A549 (cell line): ENCODE data around the gene PRRG2. TPM values are rescaled to one million over a fixed set of nuclear protein-coding genes. Genes with fewer than 3 reads are reported as not detected.

ENCODE experiments used
- ATAC-seq, 2 experiments: fragments of 200-7000 bp in 1 of 2; fragments of >200 bp in 1 of 2; cut with Nextera tagmentation in 1 of 2; cut with Tn5 transposase in 1 of 2; 3 replicates each; pipeline versions ENCODE4 v1.8.0 to v1.9.1; 2018 to 2020; ENCODE audit warnings: mild to moderate bottlenecking in 1 of 2, moderate library complexity in 1 of 2
- CTCF ChIA-PET: fragments of 300-600 bp; sonication (Branson Sonifier 250); formaldehyde crosslinking; extraction: SDS; loops from one replicate; lab custom pipeline; 2021; ENCODE audit warnings: antibody characterized with exemption, inconsistent platforms; lab: Yijun Ruan, JAX
- POLR2A ChIA-PET: fragments of 350-600 bp; formaldehyde crosslinking; extraction: SDS; loops from one replicate; lab custom pipeline; 2021; ENCODE audit warnings: antibody characterized with exemption, inconsistent platforms; lab: Yijun Ruan, JAX
- DNase-seq, 2 experiments: peaks; one replicate each; pipeline versions ENCODE4 v3.0.0 to v3.0.0-alpha.2; 2011 to 2016; ENCODE audit warnings: low read depth in 1 of 2, low spot score in 1 of 2
- FAIRE-seq: peaks from 2 replicates; lab custom pipeline; 2011; peaks lifted over from hg19 to GRCh38; lab: Jason Lieb, UNC
- H3K27ac ChIP-seq, 2 experiments: fragments of >200 bp; sonication (Bioruptor Twin); formaldehyde crosslinking; 3 replicates each; pipeline ENCODE4 v1.5.1; 2016 to 2017
- H3K4me1 ChIP-seq: fragments of >200 bp; sonication (Bioruptor Twin); formaldehyde crosslinking; 3 replicates; pipeline ENCODE4 v1.6.1; 2016
- H3K4me2 ChIP-seq: fragments of >200 bp; sonication (Bioruptor Twin); formaldehyde crosslinking; 3 replicates; pipeline ENCODE4 v1.6.1; 2016
- H3K4me3 ChIP-seq: fragments of >200 bp; sonication (Bioruptor Twin); formaldehyde crosslinking; 3 replicates; pipeline ENCODE4 v1.5.1; 2016
- H3K9me3 ChIP-seq: fragments of >200 bp; sonication (Bioruptor Twin); formaldehyde crosslinking; 3 replicates; pipeline ENCODE4 v1.6.1; 2016
- ATOH8 ChIP-seq: fragments of 250-450 bp; sonication (Bioruptor Pico); IDR thresholded peaks from 2 replicates; pipeline ENCODE4 v1.5.0; 2020; ENCODE audit warnings: low read depth, mild to moderate bottlenecking, moderate library complexity
- BHLHE40 ChIP-seq: IDR thresholded peaks from 2 replicates; pipeline ENCODE4 v1.6.1; 2012; ENCODE audit warnings: low read depth, low read length, inconsistent platforms
- CBX2 ChIP-seq: fragments of 200-600 bp; sonication (generic); IDR thresholded peaks from 2 replicates; pipeline ENCODE4 v1.6.1; 2016; ENCODE audit warnings: low read depth, mild to moderate bottlenecking, borderline replicate concordance
- CEBPB ChIP-seq, 2 experiments: fragments of >200 bp in 1 of 2; sonication (Bioruptor Twin) in 1 of 2; formaldehyde crosslinking in 1 of 2; IDR thresholded peaks; 2 replicates each; pipeline ENCODE4 v1.6.1; 2012 to 2016
- CTCF ChIP-seq: fragments of >200 bp; sonication (Bioruptor Twin); formaldehyde crosslinking; IDR thresholded peaks from 3 replicates; pipeline ENCODE4 v1.5.1; 2016
- ELK1 ChIP-seq: fragments of 150-350 bp; IDR thresholded peaks from 2 replicates; pipeline ENCODE4 v1.6.1; 2014; ENCODE audit warnings: low read depth, mild to moderate bottlenecking, low read length
- HOXA7 ChIP-seq: fragments of 250-450 bp; sonication (Bioruptor Pico); IDR thresholded peaks from 2 replicates; pipeline ENCODE4 v1.5.0; 2020; ENCODE audit warnings: mild to moderate bottlenecking, moderate library complexity
- JUNB ChIP-seq: fragments of >200 bp; sonication (Bioruptor Twin); formaldehyde crosslinking; IDR thresholded peaks from 2 replicates; pipeline ENCODE4 v1.6.1; 2016
- KDM1A ChIP-seq: fragments of 200-600 bp; sonication (generic); IDR thresholded peaks from 2 replicates; pipeline ENCODE4 v1.6.1; 2016; ENCODE audit warnings: low read depth, mild to moderate bottlenecking
- KDM5A ChIP-seq: fragments of 200-600 bp; sonication (generic); IDR thresholded peaks from 2 replicates; pipeline ENCODE4 v1.6.1; 2016; ENCODE audit warnings: antibody characterized with exemption, mild to moderate bottlenecking
- MAFK ChIP-seq: fragments of 450-650 bp; IDR thresholded peaks from 2 replicates; pipeline ENCODE4 v1.6.1; 2014; ENCODE audit not compliant: partially characterized antibody
- MAZ ChIP-seq: fragments of 150-350 bp; IDR thresholded peaks from 2 replicates; pipeline ENCODE4 v1.6.1; 2014; ENCODE audit warnings: antibody characterized with exemption, low read depth, low read length, borderline replicate concordance
- RARB ChIP-seq: fragments of 250-450 bp; sonication (Bioruptor Pico); IDR thresholded peaks from 2 replicates; pipeline ENCODE4 v1.8.0; 2021; ENCODE audit warnings: mild to moderate bottlenecking, moderate library complexity
- RCOR1 ChIP-seq: fragments of 150-350 bp; IDR thresholded peaks from 2 replicates; pipeline ENCODE4 v1.6.1; 2014; ENCODE audit warnings: antibody characterized with exemption, low read length, low read depth
- REST ChIP-seq: fragments of 200-600 bp; sonication (generic); IDR thresholded peaks from 2 replicates; pipeline ENCODE4 v1.6.1; 2016; ENCODE audit warnings: antibody characterized with exemption, mild to moderate bottlenecking, moderate library complexity
- RFX5 ChIP-seq: fragments of 450-650 bp; IDR thresholded peaks from 2 replicates; pipeline ENCODE4 v1.7.1; 2014; ENCODE audit warnings: antibody characterized with exemption, mild to moderate bottlenecking, moderate library complexity
- USF2 ChIP-seq: fragments of 450-650 bp; IDR thresholded peaks from 2 replicates; pipeline ENCODE4 v1.6.1; 2014; ENCODE audit warnings: antibody characterized with exemption
- ZC3H11A ChIP-seq: fragments of 450-650 bp; IDR thresholded peaks from 2 replicates; pipeline ENCODE4 v1.6.1; 2014; ENCODE audit warnings: antibody characterized with exemption, mild to moderate bottlenecking
- ZNF302 ChIP-seq: fragments of 250-450 bp; sonication (Bioruptor Pico); IDR thresholded peaks from 2 replicates; pipeline ENCODE4 v1.9.0; 2021; ENCODE audit warnings: inconsistent platforms, mild to moderate bottlenecking, moderate library complexity
- WGBS: methylation state at CpG from one replicate; pipeline ENCODE4 v1.1.6; 2017; ENCODE audit errors: missing lambda C conversion rate; 5-methylcytosine and 5-hydroxymethylcytosine counted together
- polyA plus RNA-seq, 4 experiments: library from polyadenylated mRNA; depleted of rRNA in 3 of 4; stranded (reverse); fragments of >200 nt; fragmentation: RNase III in 1 of 4; extraction: RNeasy Plus Mini Kit Qiagen cat#74134 plus additional on column Dnase treatment in 1 of 4; gene quantifications; 2 replicates in 3 of 4; 3 replicates in 1 of 4; pipeline ENCODE4 v1.2.3, GENCODE V29; 2011 to 2017

PRRG2 gene
- polyA plus RNA-seq, 2 of the 4 experiments (the other 2 are of a cell fraction): 0.53 to 1.0 TPM

- CTCF ChIA-PET: interaction anchor here (0.6 to 1.6 kb wide), 5 partner anchors 12 to 126 kb away, joined by 3 to 6 read pairs (median 3); no protein-coding TSS in a partner anchor
- POLR2A ChIA-PET: interaction anchor here (1.1 to 1.6 kb wide), 3 partner anchors 11 to 39 kb away, joined by 3 to 5 read pairs (median 5); partner anchors contain the start of genes PRR12, RRAS and SCAF1
- Histone ChIP-seq H3K9me3 (no peaks in the 10 kb centered on the region), H3K27ac (no peak overlapping the region), H3K4me3 (no peak overlapping the region), H3K4me1 (no peaks in the 10 kb centered on the region), H3K4me2 (no peak overlapping the region)
- DNase-seq (no peak), ATAC-seq (no peak), FAIRE-seq (no peak)
- no peak for TF ChIP-seq JUNB
- TF ChIP-seq REST: no peak
- no peak for TF ChIP-seq CTCF
- TF ChIP-seq RCOR1: no peak
- TF ChIP-seq USF2: no peak
- TF ChIP-seq RARB (CRISPR knock-in tag): no peak
- no peak for TF ChIP-seq ZC3H11A
- no peak for TF ChIP-seq CBX2
- TF ChIP-seq MAFK: no peak
- no peak for TF ChIP-seq MAZ
- TF ChIP-seq HOXA7 (CRISPR knock-in tag): no peak
- TF ChIP-seq RFX5: no peak
- TF ChIP-seq BHLHE40: no peak
- TF ChIP-seq KDM1A: no peak
- WGBS: 96% methylated on average over 9 of the region's 9 CpGs
Observed at GRCh38 chr19:49629659-49630058, 48.5 kb downstream of the PRRG2 start.

GRCh38 chr19:49631014-49631588 lies 50.0 kb downstream of the PRRG2 start:
- no peaks in the 10 kb centered on the region for H3K4me1 ChIP-seq
- ChIA-PET CTCF (interaction anchor here (0.6 to 3.9 kb wide), 7 partner anchors 17 to 61 kb away, joined by 3 to 11 read pairs (median 5); no protein-coding TSS in a partner anchor), POLR2A (interaction anchor here (1.2 to 2.1 kb wide), 3 partner anchors 9 to 41 kb away, joined by 5 to 8 read pairs (median 6); partner anchors contain the start of genes PRR12 and RRAS)
- no peak overlapping the region for H3K27ac ChIP-seq
- H3K4me2 ChIP-seq: no peak overlapping the region
- TF ChIP-seq CEBPB (IDR thresholded peaks at IDR 0.05): no peak
- no peak for TF ChIP-seq ELK1
- no peak for TF ChIP-seq KDM5A
- no peak for TF ChIP-seq ZNF302 (CRISPR knock-in tag)
- no peak for TF ChIP-seq ATOH8 (CRISPR knock-in tag)
- no peak for FAIRE-seq
- H3K9me3 ChIP-seq: no peaks in the 10 kb centered on the region
- H3K4me3 ChIP-seq: no peak overlapping the region
- no peak for DNase-seq
- 62% methylated on average over 9 of the region's 9 CpGs for WGBS
- ATAC-seq: peak; percentile 9 to 14; a peak in 3 of 6 replicates
